Heart right ventricle (tissue), 16 donors: ENCODE data around the gene SMCO2. TPM values are rescaled to one million over a fixed set of nuclear protein-coding genes. Genes with fewer than 3 reads are reported as not detected.

ENCODE experiments used
- ATAC-seq, 8 donors: fragments of 200-7000 bp; cut with Tn5 transposase; one replicate each; pipeline ENCODE4 v1.9.1; 2020; ENCODE audit warnings: mild to moderate bottlenecking in 8 of 8, moderate library complexity in 8 of 8, moderate number of reproducible peaks in 1 of 8
- DNase-seq, 2 donors: peaks; one replicate each; pipeline ENCODE4 v3.0.0-alpha.2; 2020
- H3K27ac ChIP-seq, 10 donors: fragments of 200-600 bp; sonication (generic) in 2 of 10; one replicate each; pipeline versions ENCODE4 v1.5.0 to v1.8.0; 2020 to 2022; ENCODE audit warnings: mild to moderate bottlenecking in 3 of 10
- H3K27me3 ChIP-seq, 7 donors: fragments of 200-600 bp; one replicate each; pipeline ENCODE4 v1.8.0; 2021 to 2022; ENCODE audit warnings: mild to moderate bottlenecking in 2 of 7
- H3K36me3 ChIP-seq, 9 donors: fragments of 200-600 bp; sonication (generic) in 1 of 9; one replicate each; pipeline versions ENCODE4 v1.5.0 to v1.8.0; 2020 to 2022; ENCODE audit warnings: mild to moderate bottlenecking in 2 of 9
- H3K4me1 ChIP-seq, 9 donors: fragments of 200-600 bp; sonication (generic) in 1 of 9; one replicate each; pipeline versions ENCODE4 v1.5.0 to v1.8.0; 2020 to 2022; ENCODE audit warnings: mild to moderate bottlenecking in 4 of 9
- H3K4me3 ChIP-seq, 10 donors: fragments of 200-600 bp; sonication (generic) in 2 of 10; one replicate each; pipeline versions ENCODE4 v1.5.0 to v1.8.0; 2020 to 2022; ENCODE audit warnings: mild to moderate bottlenecking in 7 of 10, moderate library complexity in 2 of 10
- H3K9me3 ChIP-seq, 11 donors: fragments of 200-600 bp in 10 of 11; sonication (generic) in 2 of 11; one replicate each; pipeline versions ENCODE4 v1.5.0 to v1.8.0; 2013 to 2022; ENCODE audit warnings: mild to moderate bottlenecking in 2 of 11, control low read depth in 1 of 11, moderate library complexity in 1 of 11
- CTCF ChIP-seq, 9 donors: fragments of 200-600 bp; sonication (generic) in 2 of 9; IDR thresholded peaks; one replicate each; pipeline versions ENCODE4 v1.5.0 to v1.8.0; 2021 to 2022; ENCODE audit warnings: antibody characterized with exemption in 9 of 9, mild to moderate bottlenecking in 5 of 9, moderate library complexity in 1 of 9
- WGBS, 2 donors: extraction: QIAGEN DNeasy Blood & Tissue Kit; methylation state at CpG; one replicate each; pipeline ENCODE4 v1.1.7; 2013; ENCODE audit warnings: inconsistent platforms in 1 of 2; 5-methylcytosine and 5-hydroxymethylcytosine counted together
- intact Hi-C, 10 donors: fragments of 100-400 bp; cut with DNase I; formaldehyde crosslinking; loops; one replicate each; pipeline versions ENCODE4 v1.11.1 to v1.14.2; 2022
- polyA plus RNA-seq, 2 donors: library from polyadenylated mRNA; stranded (reverse); fragments of 200-250 nt; gene quantifications; one replicate each; pipeline ENCODE4 v1.2.3, GENCODE V29; 2013
- total RNA-seq, 10 donors: library from RNA; stranded (reverse); fragmentation: NEBNext Ultra II Directional in 3 of 10; extraction: Animal tissue kit (Norgen Biotek cat#: 25700) in 3 of 10; gene quantifications; one replicate each; pipeline versions ENCODE4 v1.2.1 to v1.2.4, GENCODE V29; 2021 to 2023
- donor health status: Arrhythmogenic right ventricular cardiomyopathy.
- donor health status: ischemic (EF 13 %, LVEDD 7.1; RV severe dilation, severe dysfunction).
- donor health status: healthy with polysubstance abuse.
- donor health status: DM: no; HTN: yes; CAD: no.
- donor health status: DM: no; HTN: no; CAD: no.
- donor health status: ischemic (EF 25% LVEDD 6.9; RV normal size, moderate dysfunction).
- donor health status: ischemic (EF 25% LVEDD 5.7; RV mildly dilated, moderate dysfunction).
- donor health status: healthy.
- donor health status: DM: yes; HTN: yes; CAD: no.
- donor health status: Ischemic cardiomyopathy.
- donor health status: ischemic (EF 35%, LVEDD 5.7; RV mildly dilated, moderate dysfunction).
- donor health status: nonischemic (EF 11% LVEDD 7.7; RV severe dilation, severe dysfunction).
- donor health status: DM: yes; HTN: yes; CAD: no.
- donor health status: PGD.
- donor health status: ischemic (EF 29% LVEDD 5.4; RV normal size, mild dysfunction).
- donor health status: nonischemic (EF 23%, LVEDD 6.1; RV moderate dilation, normal function).

The SMCO2 gene
- total and polyA plus RNA-seq, 12 donors: 0.04 to 1.3 (median 0.48) TPM; not detected in 8

- WGBS, 2 donors: 35 to 46% methylated on average over 4 of the region's 4 CpGs
- intact Hi-C loops: loop anchor here (5.0 to 10.0 kb wide), 12 partner anchors 51 to 131 kb away; no protein-coding TSS in a partner anchor
- peak overlapping the region in 5 of 10 donors; percentile 9 to 54 (median 41) for H3K27ac ChIP-seq
These were observed 74.5 kb downstream of the SMCO2 start for GRCh38 chr12:27521066-27521465.

DNA sequence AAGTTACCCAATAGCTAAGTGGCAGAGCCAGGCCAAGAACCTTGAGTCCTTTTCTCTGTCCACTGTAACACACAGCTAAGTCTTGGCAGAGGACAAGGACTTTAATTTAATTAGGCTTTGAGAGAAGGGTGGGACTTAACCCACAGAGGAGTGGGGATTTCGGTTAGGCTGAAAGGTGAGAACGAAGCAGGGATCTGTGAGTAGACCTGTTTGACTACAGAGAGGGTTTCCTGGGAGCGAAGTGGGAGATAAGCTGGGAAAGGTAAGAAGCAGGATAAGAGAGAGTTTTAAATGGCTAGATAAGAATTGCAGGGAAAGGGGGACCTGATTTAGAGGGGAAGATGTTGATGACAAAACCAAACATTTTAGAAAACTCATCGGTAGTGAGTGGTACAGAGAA lies 75.4 kb downstream of the SMCO2 start:
- no peak for TF ChIP-seq CTCF (IDR thresholded peaks at IDR 0.05)
- Histone ChIP-seq H3K36me3 (no peaks in the 10 kb centered on the region), H3K27ac (peak overlapping the region in 4 of 10 donors; percentile 9 to 54 (median 40)), H3K9me3 (no peaks in the 10 kb centered on the region), H3K27me3 (no peaks in the 10 kb centered on the region), H3K4me1 (peaks cover 0 to 50% (median 36%) of the 10 kb centered on the region in 9 donors), H3K4me3 (no peak overlapping the region)
- intact Hi-C loops: loop anchor here (5.0 to 10.0 kb wide), 12 partner anchors 50 to 130 kb away; no protein-coding TSS in a partner anchor
- ATAC-seq (no peak), DNase-seq (no peak)
- 92 to 94% methylated on average over 4 of the region's 4 CpGs for WGBS, 2 donors

More at GRCh38 chr12:27521066-27521465, 74.5 kb downstream of the SMCO2 start:
- TF ChIP-seq CTCF (IDR thresholded peaks at IDR 0.05): no peak
- no peak for ATAC-seq
- Histone ChIP-seq H3K9me3 (no peaks in the 10 kb centered on the region), H3K27me3 (no peaks in the 10 kb centered on the region), H3K4me3 (no peak overlapping the region), H3K36me3 (no peaks in the 10 kb centered on the region), H3K4me1 (peaks cover 0 to 42% (median 26%) of the 10 kb centered on the region in 9 donors)
- peak in 1 of 2 donors; percentile 19 for DNase-seq

- Histone ChIP-seq H3K27me3 (no peaks in the 10 kb centered on the region), H3K27ac (peak overlapping the region; percentile 84 to 97 (median 91)), H3K4me3 (peak overlapping the region; percentile 58 to 85 (median 75)), H3K4me1 (peaks cover 2 to 57% (median 49%) of the 10 kb centered on the region in 9 donors), H3K9me3 (no peaks in the 10 kb centered on the region), H3K36me3 (no peaks in the 10 kb centered on the region)
- intact Hi-C loops: loop anchor here (5.0 to 10.0 kb wide), 12 partner anchors 49 to 129 kb away; no protein-coding TSS in a partner anchor
- ATAC-seq: peak in 2 of 8 donors; percentile 1
- no peak for TF ChIP-seq CTCF (IDR thresholded peaks at IDR 0.05)
- DNase-seq: no peak
- WGBS, 2 donors: 0% methylated on average over 6 of the region's 6 CpGs
These were observed 76.7 kb downstream of the SMCO2 start for GRCh38 chr12:27523305-27523641.

GRCh38 chr12:27523642-27524493 lies 77.3 kb downstream of the SMCO2 start, which contains the start of gene PPFIBP1:
Gene PPFIBP1, plus strand, starts transcription at chr12:27524206. Its CDS starts 109,191 bp downstream, at chr12:27633397.
- 0% methylated on average over 41 of the region's 41 CpGs for WGBS, 2 donors
- H3K27ac ChIP-seq: peak within 1 kb of the TSS; percentile 84 to 97 (median 91)
- DNase-seq (peak; percentile 100), ATAC-seq (peak; percentile 96 to 98 (median 97))
- intact Hi-C loops: loop anchor here (2.0 to 10.0 kb wide), 13 partner anchors 31 to 128 kb away; no protein-coding TSS in a partner anchor
- H3K4me1 ChIP-seq: peaks cover 2 to 63% (median 54%) of the 10 kb centered on the region in 9 donors
- H3K27me3 ChIP-seq: no peaks in the 10 kb centered on the region
- no peaks in the 10 kb centered on the region for H3K36me3 ChIP-seq
- peak in 6 of 9 donors; percentile 3 to 47 (median 32) for TF ChIP-seq CTCF (IDR thresholded peaks at IDR 0.05)
- no peaks in the 10 kb centered on the region for H3K9me3 ChIP-seq
- peak within 1 kb of the TSS; percentile 58 to 85 (median 75) for H3K4me3 ChIP-seq
